T-cell (primary cell): ENCODE measurements around the gene ABO. TPM values are rescaled to one million over a fixed set of nuclear protein-coding genes. Genes with fewer than 3 reads are reported as not detected.

Experiments used
- ATAC-seq, 4 experiments: fragments of 200-7000 bp in 3 of 4; fragments of 150-1000 bp in 1 of 4; cut with Tn5 transposase; replicated peaks in 1 of 4; 1 replicate in 3 of 4; 2 replicates in 1 of 4; pipeline ENCODE4 v1.10.0; 2021; ENCODE audit warnings: moderate library complexity in 3 of 4, mild to moderate bottlenecking in 2 of 4, moderate number of reproducible peaks in 1 of 4
- CTCF ChIA-PET, 2 donors: fragments of 300-600 bp; sonication (Branson Sonifier 250); formaldehyde crosslinking; loops; one replicate each; lab custom pipeline; 2022; ENCODE audit warnings: antibody characterized with exemption in 2 of 2; lab: Charles Lee
- POLR2A ChIA-PET, 2 donors: fragments of 300-600 bp; sonication (Branson Sonifier 250); formaldehyde crosslinking; loops; one replicate each; lab custom pipeline; 2022; ENCODE audit warnings: antibody characterized with exemption in 2 of 2; lab: Charles Lee
- DNase-seq, 35 experiments: peaks; one replicate each; pipeline versions ENCODE4 v3.0.0 to v3.0.0-alpha.2; 2013 to 2023
- H3K27ac ChIP-seq: one replicate; pipeline ENCODE4 v1.5.1; 2013; ENCODE audit warnings: low read length
- H3K27me3 ChIP-seq, 2 experiments: replicated peaks in 1 of 2; 1 replicate in 1 of 2; 2 replicates in 1 of 2; pipeline versions ENCODE4 v1.6.1 to v1.7.0; 2013; ENCODE audit warnings: low read length in 1 of 2, mixed read lengths in 1 of 2; ENCODE audit not compliant: control insufficient read depth in 2 of 2, insufficient read depth in 2 of 2; ENCODE audit errors: extremely low read depth in 1 of 2
- H3K36me3 ChIP-seq, 2 donors: 1 replicate in 1 of 2; 2 replicates in 1 of 2; pipeline versions ENCODE4 v1.6.1 to v1.7.0; 2013; ENCODE audit warnings: low read length in 1 of 2; ENCODE audit not compliant: control insufficient read depth in 2 of 2, insufficient read depth in 1 of 2; ENCODE audit errors: extremely low read depth in 1 of 2
- H3K4me1 ChIP-seq, 2 experiments: 1 replicate in 1 of 2; 2 replicates in 1 of 2; pipeline versions ENCODE4 v1.6.1 to v1.7.0; 2013; ENCODE audit warnings: low read length in 2 of 2, mixed read lengths in 1 of 2; ENCODE audit not compliant: insufficient read depth in 2 of 2, control insufficient read depth in 1 of 2; ENCODE audit errors: extremely low read depth in 1 of 2
- H3K4me3 ChIP-seq, 2 donors: 1 replicate in 1 of 2; 2 replicates in 1 of 2; pipeline versions ENCODE4 v1.5.1 to v1.7.0; 2013; ENCODE audit warnings: mild to moderate bottlenecking in 2 of 2, low read length in 1 of 2, moderate library complexity in 1 of 2; ENCODE audit not compliant: control insufficient read depth in 1 of 2; ENCODE audit errors: extremely low read depth in 1 of 2
- H3K9me3 ChIP-seq: 2 replicates; pipeline ENCODE4 v1.7.0; 2013
- H3K27ac Mint-ChIP-seq, 2 donors: one replicate each; pipeline ENCODE4 v1.8.0; 2020 to 2021; ENCODE audit warnings: mild to moderate bottlenecking in 2 of 2, mixed read lengths in 2 of 2
- H3K27me3 Mint-ChIP-seq, 2 donors: one replicate each; pipeline ENCODE4 v1.8.0; 2021 to 2022; ENCODE audit warnings: mixed read lengths in 2 of 2
- H3K36me3 Mint-ChIP-seq: one replicate; pipeline ENCODE4 v1.8.0; 2021; ENCODE audit warnings: mixed read lengths
- H3K4me1 Mint-ChIP-seq, 3 donors: one replicate each; pipeline ENCODE4 v1.8.0; 2020 to 2022; ENCODE audit warnings: mixed read lengths in 3 of 3, mild to moderate bottlenecking in 1 of 3
- H3K4me3 Mint-ChIP-seq, 3 donors: one replicate each; pipeline ENCODE4 v1.8.0; 2020 to 2022; ENCODE audit warnings: mild to moderate bottlenecking in 3 of 3, mixed read lengths in 3 of 3, moderate library complexity in 3 of 3
- H3K9me3 Mint-ChIP-seq, 3 donors: one replicate each; pipeline ENCODE4 v1.8.0; 2020 to 2022; ENCODE audit warnings: mixed read lengths in 3 of 3
- WGBS: methylation state at CpG from one replicate; pipeline ENCODE4 v1.1.5; 2013; ENCODE audit warnings: missing lambda C conversion rate; ENCODE audit not compliant: insufficient coverage; 5-methylcytosine and 5-hydroxymethylcytosine counted together
- total RNA-seq, 35 experiments: library from RNA in 6 of 35; stranded (reverse) in 6 of 35; fragments of 120-200 nt in 1 of 35; gene quantifications; one replicate each; pipeline versions ENCODE4 v1.2.1 to v1.2.4 and lab custom pipeline; 2013 to 2026

ABO gene
- total RNA-seq = 1 to 10 TPM in 1 of 5 donors, under 1 TPM in 3, not detected in 1; 0.06 to 1.8 (median 0.37) TPM
- total RNA-seq (2013) = 0.15 TPM
- 0 to 0.82 (median 0.12) reads per million in 29 experiments for total RNA-seq (lab: John Stamatoyannopoulos, UW)

DNA sequence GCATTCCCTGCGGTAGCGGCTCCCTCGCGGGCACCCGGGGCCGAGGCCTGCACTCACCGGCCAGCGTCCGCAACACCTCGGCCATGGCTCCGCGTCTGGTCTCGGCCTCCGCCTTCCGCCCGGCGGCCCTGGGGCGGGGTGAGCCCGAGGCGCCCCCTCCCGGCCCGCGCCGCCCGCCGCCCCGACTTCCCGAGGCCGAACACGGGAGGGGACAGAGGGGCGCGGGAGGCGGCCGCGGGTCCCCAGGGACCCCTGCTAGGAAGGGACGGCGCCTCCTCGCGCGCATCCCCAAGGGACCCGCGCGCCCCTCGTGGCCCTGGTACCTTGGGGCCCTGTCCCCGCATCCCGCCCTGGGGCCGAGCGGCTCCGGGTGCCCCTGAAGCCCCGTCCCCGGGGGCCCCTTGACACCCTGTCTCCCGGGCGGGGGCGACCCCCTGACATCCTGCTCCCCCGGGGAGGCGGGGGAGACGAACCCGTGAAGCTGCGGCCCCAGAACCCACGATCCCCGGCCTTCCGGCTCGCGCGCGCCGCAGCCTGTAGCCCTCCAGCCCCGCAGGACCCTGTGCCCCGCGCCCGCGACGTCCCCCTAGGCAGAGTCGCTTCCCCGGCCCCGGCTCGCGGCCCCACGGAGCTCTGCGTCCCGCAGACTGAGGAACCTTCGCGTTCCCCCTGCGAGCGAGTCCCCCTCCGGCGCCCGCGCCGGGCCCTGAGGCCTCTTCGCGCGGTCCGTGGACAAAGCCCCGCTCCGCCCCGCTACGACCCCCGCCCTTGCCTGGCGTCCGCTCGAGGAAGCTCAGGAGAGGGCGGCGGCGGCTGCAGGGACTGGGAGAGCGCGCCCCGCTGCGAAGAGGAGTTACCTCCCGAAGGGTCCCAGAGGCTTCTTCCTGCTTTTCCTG, at the start of gene ABO:
ABO (minus strand) TSS at position 97 of the 896 bp plus-strand sequence.
- Mint-ChIP-seq H3K9me3 (no peaks in the 10 kb centered on the region), H3K4me1 (peaks cover 0 to 5% (median 4%) of the 10 kb centered on the region in 3 donors), H3K27me3 (peaks cover 41 to 61% of the 10 kb centered on the region in 2 donors), H3K4me3 (peak within 1 kb of the TSS in 1 of 3 donors; percentile 50), H3K36me3 (no peaks in the 10 kb centered on the region), H3K27ac (no peak within 1 kb of the TSS)
- DNase-seq = no peak
- 3% methylated on average over 106 of the region's 110 CpGs for WGBS
- Histone ChIP-seq H3K4me3 (no peak within 1 kb of the TSS), H3K4me1 (peaks cover 0 to 6% of the 10 kb centered on the region in 2 experiments), H3K36me3 (no peaks in the 10 kb centered on the region), H3K9me3 (no peaks in the 10 kb centered on the region), H3K27ac (no peak within 1 kb of the TSS), H3K27me3 (peaks cover 2 to 52% of the 10 kb centered on the region in 2 experiments)
- CTCF ChIA-PET = no interaction called here
- peak in 1 of 4 experiments; percentile 17 for ATAC-seq
- POLR2A ChIA-PET = no interaction called here

DNA sequence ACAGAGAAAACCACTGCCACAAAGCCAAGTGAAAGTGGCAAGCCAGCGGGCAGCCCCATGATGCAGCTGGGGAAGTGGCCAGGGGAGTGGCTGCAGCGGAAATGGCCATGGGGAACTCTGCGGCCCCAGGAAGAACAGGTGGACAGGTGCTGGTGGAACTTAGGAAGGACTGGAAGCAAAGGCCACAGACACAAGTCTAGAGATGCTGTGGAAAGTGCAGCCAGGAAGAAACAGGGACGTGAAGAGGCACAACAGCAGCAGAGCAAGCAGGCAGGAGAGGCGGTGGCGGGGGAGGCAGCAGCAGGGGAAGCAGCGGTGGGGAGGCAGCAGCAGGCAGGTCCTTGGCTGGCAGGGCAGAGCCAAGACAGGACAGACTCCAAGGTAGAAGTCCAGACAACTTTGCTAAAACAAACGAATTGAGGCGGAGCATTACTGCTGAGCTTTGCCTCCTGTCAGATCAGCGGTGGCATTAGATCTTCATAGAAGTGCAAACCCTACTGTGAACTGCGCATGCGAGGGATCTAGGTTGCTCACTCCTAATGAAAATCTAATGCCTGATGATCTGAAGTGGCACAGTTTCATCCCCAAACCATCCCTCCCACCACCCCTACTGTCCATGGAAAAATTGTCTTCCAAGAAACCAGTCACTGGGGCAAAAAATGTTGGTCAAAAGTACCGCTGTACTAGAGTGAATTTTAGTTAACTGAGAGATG, 49.1 kb upstream of the ABO start:
- ChIA-PET POLR2A (no interaction called here), CTCF (no interaction called here)
- Mint-ChIP-seq H3K36me3 (no peaks in the 10 kb centered on the region), H3K4me1 (peaks cover 0 to 6% (median 4%) of the 10 kb centered on the region in 3 donors), H3K27ac (no peak overlapping the region), H3K9me3 (no peaks in the 10 kb centered on the region), H3K4me3 (no peak overlapping the region), H3K27me3 (peaks cover 0 to 3% of the 10 kb centered on the region in 2 donors)
- Histone ChIP-seq H3K4me1 (no peaks in the 10 kb centered on the region), H3K36me3 (no peaks in the 10 kb centered on the region), H3K4me3 (no peak overlapping the region), H3K27ac (no peak overlapping the region), H3K9me3 (no peaks in the 10 kb centered on the region), H3K27me3 (peaks cover 0 to 21% of the 10 kb centered on the region in 2 experiments)
- no peak for DNase-seq
- no peak for ATAC-seq
- 85% methylated on average over 10 of the region's 13 CpGs for WGBS

DNA sequence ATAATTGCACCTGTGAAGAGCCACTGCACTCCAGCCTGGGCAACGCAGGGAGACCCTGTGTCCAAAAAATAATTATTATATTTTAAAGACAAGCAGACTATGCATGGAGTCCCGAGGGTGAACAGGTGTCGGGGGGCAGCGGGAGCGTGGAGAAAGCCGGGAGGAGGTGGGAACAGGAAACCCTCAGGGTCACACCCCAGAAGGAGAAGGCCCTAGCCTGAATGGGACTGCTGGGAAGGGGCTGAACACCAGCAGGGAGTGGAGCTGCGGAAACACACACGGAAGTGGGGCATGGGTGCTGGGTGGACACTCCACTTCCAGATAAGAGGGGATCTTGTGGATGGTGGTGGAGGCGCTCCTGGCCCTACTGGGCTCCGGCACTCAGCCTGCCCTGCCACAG, 48.2 kb upstream of the ABO start:
- no peaks in the 10 kb centered on the region for H3K9me3 ChIP-seq
- H3K36me3 Mint-ChIP-seq = no peaks in the 10 kb centered on the region
- no peak overlapping the region for H3K27ac Mint-ChIP-seq
- H3K4me1 ChIP-seq = no peaks in the 10 kb centered on the region
- H3K9me3 Mint-ChIP-seq = no peaks in the 10 kb centered on the region
- H3K27ac ChIP-seq = no peak overlapping the region
- no peak for ATAC-seq
- peaks cover 0 to 25% of the 10 kb centered on the region in 2 experiments for H3K27me3 ChIP-seq
- no peak overlapping the region for H3K4me3 Mint-ChIP-seq
- CTCF ChIA-PET = no interaction called here
- peaks cover 0 to 3% of the 10 kb centered on the region in 2 donors for H3K27me3 Mint-ChIP-seq
- WGBS = 87% methylated on average over 6 of the region's 10 CpGs
- H3K36me3 ChIP-seq = no peaks in the 10 kb centered on the region
- H3K4me3 ChIP-seq = no peak overlapping the region
- POLR2A ChIA-PET = no interaction called here
- no peak for DNase-seq
- no peaks in the 10 kb centered on the region for H3K4me1 Mint-ChIP-seq

DNA sequence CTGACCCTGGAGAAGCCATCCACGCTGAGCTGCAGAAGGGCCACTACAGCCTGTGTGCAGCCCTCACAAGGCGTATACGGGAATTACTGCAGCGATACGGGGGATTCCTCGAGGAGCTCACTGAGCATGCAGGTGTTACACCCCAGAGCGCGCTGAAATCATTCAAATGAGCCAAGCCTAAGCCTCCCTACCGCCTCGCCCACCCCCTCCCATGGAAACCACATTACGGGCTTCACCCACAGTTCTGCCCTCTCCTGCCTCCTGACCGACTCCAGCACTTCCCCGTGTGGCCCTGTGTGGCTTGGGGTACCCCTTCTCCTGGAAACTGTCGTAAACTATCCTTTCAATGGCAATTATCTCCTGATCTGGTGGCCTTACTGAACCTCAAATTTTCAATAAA, 47.7 kb upstream of the ABO start:
- ChIA-PET CTCF (no interaction called here), POLR2A (no interaction called here)
- DNase-seq = no peak
- 52% methylated on average over 14 of the region's 14 CpGs for WGBS
- Histone ChIP-seq H3K27me3 (peaks cover 0 to 29% of the 10 kb centered on the region in 2 experiments), H3K36me3 (no peaks in the 10 kb centered on the region), H3K4me1 (no peaks in the 10 kb centered on the region), H3K4me3 (no peak overlapping the region), H3K27ac (no peak overlapping the region), H3K9me3 (no peaks in the 10 kb centered on the region)
- Mint-ChIP-seq H3K27me3 (peaks cover 0 to 3% of the 10 kb centered on the region in 2 donors), H3K27ac (no peak overlapping the region), H3K4me3 (no peak overlapping the region), H3K9me3 (no peaks in the 10 kb centered on the region), H3K4me1 (no peaks in the 10 kb centered on the region), H3K36me3 (no peaks in the 10 kb centered on the region)
- ATAC-seq = no peak

DNA sequence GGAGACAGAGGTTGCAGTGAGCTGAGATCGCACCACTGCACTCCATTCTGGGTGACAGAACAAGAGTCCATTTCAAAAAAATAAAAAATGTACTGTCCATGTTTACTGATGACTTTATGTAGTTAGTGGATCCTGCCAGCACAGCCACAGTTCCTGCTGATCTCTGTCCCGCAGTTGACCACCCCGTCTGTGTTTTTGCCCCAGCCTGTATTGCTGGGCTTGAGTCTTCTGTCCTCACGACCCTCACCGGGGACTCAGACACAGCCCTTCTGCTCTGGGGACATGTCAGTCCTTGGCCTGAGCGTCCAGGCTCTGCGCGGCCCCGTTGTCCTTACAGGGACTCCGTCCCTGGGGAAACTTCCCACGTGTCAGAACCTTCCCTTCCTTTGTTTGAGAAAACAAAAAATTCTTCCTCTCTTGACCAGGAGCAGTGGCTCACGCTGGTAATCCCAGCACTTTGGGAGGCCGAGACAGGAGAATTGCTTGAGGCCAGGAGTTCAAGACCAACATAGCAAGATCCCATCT, 46.5 kb upstream of the ABO start:
- ChIA-PET CTCF (no interaction called here), POLR2A (no interaction called here)
- H3K27ac Mint-ChIP-seq = no peak overlapping the region
- no peaks in the 10 kb centered on the region for H3K4me1 Mint-ChIP-seq
- no peaks in the 10 kb centered on the region for H3K9me3 Mint-ChIP-seq
- 90% methylated on average over 4 of the region's 13 CpGs for WGBS
- H3K27me3 Mint-ChIP-seq = peaks cover 0 to 3% of the 10 kb centered on the region in 2 donors
- ATAC-seq = no peak
- H3K36me3 Mint-ChIP-seq = no peaks in the 10 kb centered on the region
- Histone ChIP-seq H3K4me1 (no peaks in the 10 kb centered on the region), H3K27ac (no peak overlapping the region), H3K9me3 (no peaks in the 10 kb centered on the region), H3K27me3 (peaks cover 0 to 32% of the 10 kb centered on the region in 2 experiments), H3K36me3 (no peaks in the 10 kb centered on the region), H3K4me3 (no peak overlapping the region)
- DNase-seq = no peak
- no peak overlapping the region for H3K4me3 Mint-ChIP-seq

DNA sequence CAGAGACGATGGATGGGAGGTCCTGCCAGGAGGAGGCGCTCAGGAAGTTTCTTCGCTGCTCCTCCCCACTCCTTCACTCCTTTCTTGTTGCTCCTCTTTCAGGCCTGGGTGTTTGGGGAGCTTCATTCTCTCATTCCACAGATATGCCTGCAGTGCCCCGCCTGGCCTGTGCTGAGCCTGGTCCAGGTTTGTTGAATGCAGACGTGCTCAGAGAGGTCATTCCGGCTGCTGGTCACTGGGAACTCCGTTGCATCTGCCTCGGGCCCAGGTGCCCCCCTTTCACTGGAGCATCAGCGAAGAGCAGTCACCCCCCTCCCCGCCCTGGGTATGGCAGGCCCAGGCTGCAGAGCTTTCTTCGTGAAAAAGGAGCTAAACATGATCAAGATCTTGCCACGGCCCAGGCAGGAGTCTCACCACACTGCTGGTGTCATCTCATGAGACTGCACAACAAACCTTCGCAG, 45.5 kb upstream of the ABO start:
- CTCF ChIA-PET = no interaction called here
- ATAC-seq (no peak), DNase-seq (no peak)
- Mint-ChIP-seq H3K36me3 (no peaks in the 10 kb centered on the region), H3K27me3 (peaks cover 0 to 3% of the 10 kb centered on the region in 2 donors), H3K4me1 (no peaks in the 10 kb centered on the region), H3K9me3 (no peaks in the 10 kb centered on the region), H3K27ac (no peak overlapping the region), H3K4me3 (no peak overlapping the region)
- POLR2A ChIA-PET = no interaction called here
- Histone ChIP-seq H3K36me3 (no peaks in the 10 kb centered on the region), H3K27me3 (peaks cover 0 to 32% of the 10 kb centered on the region in 2 experiments), H3K4me1 (no peaks in the 10 kb centered on the region), H3K4me3 (no peak overlapping the region), H3K27ac (no peak overlapping the region), H3K9me3 (no peaks in the 10 kb centered on the region)
- WGBS = 87% methylated on average over 10 of the region's 13 CpGs
